DOHH2 (cell line): ENCODE data around the gene PPP1R12A.

Experiments used
- H3F3A ChIP-seq: fragments of 200-600 bp; sonication (generic), shearing (Covaris generic); 2 replicates; pipeline ENCODE4 v1.6.0; 2016; ENCODE audit warnings: antibody characterized with exemption, mild to moderate bottlenecking; ENCODE audit not compliant: control insufficient read depth, insufficient read depth
- H3K27ac ChIP-seq: fragments of 200-600 bp; sonication (generic); 2 replicates; pipeline ENCODE4 v1.5.1; 2014; ENCODE audit warnings: low read depth, mild to moderate bottlenecking, low read length, moderate library complexity
- H3K27me3 ChIP-seq: fragments of 200-600 bp; sonication (generic); 2 replicates; pipeline ENCODE4 v1.6.1; 2014; ENCODE audit warnings: mild to moderate bottlenecking, low read length, mixed read lengths; ENCODE audit not compliant: control insufficient read depth
- H3K36me3 ChIP-seq: fragments of 200-600 bp; sonication (generic); 2 replicates; pipeline ENCODE4 v1.6.1; 2014; ENCODE audit warnings: mild to moderate bottlenecking, low read length, moderate library complexity, mixed read lengths; ENCODE audit not compliant: control insufficient read depth
- H3K4me1 ChIP-seq: fragments of 200-600 bp; sonication (generic); 2 replicates; pipeline ENCODE4 v1.6.1; 2014; ENCODE audit warnings: mild to moderate bottlenecking, low read length, mixed read lengths; ENCODE audit not compliant: control insufficient read depth
- H3K4me2 ChIP-seq: fragments of 200-600 bp; sonication (generic); 2 replicates; pipeline ENCODE4 v1.6.0; 2014; ENCODE audit warnings: mild to moderate bottlenecking, low read length, moderate library complexity
- H3K4me3 ChIP-seq: fragments of 200-600 bp; sonication (generic); 2 replicates; pipeline ENCODE4 v1.5.1; 2014; ENCODE audit warnings: mild to moderate bottlenecking, low read length, mixed read lengths
- H3K79me2 ChIP-seq: fragments of 200-600 bp; sonication (generic); 2 replicates; pipeline ENCODE4 v1.6.1; 2014; ENCODE audit warnings: mild to moderate bottlenecking, low read length, mixed read lengths; ENCODE audit not compliant: control insufficient read depth
- H3K9me2 ChIP-seq: fragments of 200-600 bp; sonication (generic); replicated peaks from 2 replicates; pipeline ENCODE4 v1.6.1; 2014; ENCODE audit warnings: mild to moderate bottlenecking, low read length, mixed read lengths; ENCODE audit not compliant: control insufficient read depth
- H3K9me3 ChIP-seq: fragments of 200-600 bp; sonication (generic); 2 replicates; pipeline ENCODE4 v1.6.1; 2014; ENCODE audit warnings: antibody characterized with exemption, low read length, mixed read lengths; ENCODE audit not compliant: control insufficient read depth, insufficient read depth
- H4K20me1 ChIP-seq: fragments of 200-600 bp; sonication (generic); 2 replicates; pipeline ENCODE4 v1.6.0; 2014; ENCODE audit warnings: low read depth, mild to moderate bottlenecking, antibody characterized with exemption, low read length, moderate library complexity; ENCODE audit not compliant: control insufficient read depth, insufficient read depth
- CTCF ChIP-seq: fragments of 200-600 bp; sonication (generic); IDR thresholded peaks from one replicate; pipeline ENCODE4 v1.5.1; 2014; ENCODE audit warnings: antibody characterized with exemption, mild to moderate bottlenecking, low read depth, low read length; ENCODE audit not compliant: poor library complexity, severe bottlenecking
- EZH2phosphoT487 ChIP-seq: fragments of 200-600 bp; sonication (generic); IDR thresholded peaks from 2 replicates; pipeline ENCODE4 v1.6.1; 2017; ENCODE audit warnings: borderline replicate concordance, mild to moderate bottlenecking, antibody characterized with exemption, low read length, moderate library complexity, mixed read lengths

PPP1R12A gene

GRCh38 chr12:79901506-79901905 is 33.4 kb downstream of the PPP1R12A start:
- Histone ChIP-seq H3K27ac (no peak overlapping the region), H3K79me2 (peaks cover 96% of the 10 kb centered on the region), H3K4me1 (no peaks in the 10 kb centered on the region), H3K36me3 (no peaks in the 10 kb centered on the region), H3K4me2 (no peak overlapping the region), H3K27me3 (no peaks in the 10 kb centered on the region), H4K20me1 (peaks cover 18% of the 10 kb centered on the region), H3F3A (no peaks in the 10 kb centered on the region), H3K9me2 (no peaks in the 10 kb centered on the region), H3K9me3 (no peaks in the 10 kb centered on the region), H3K4me3 (no peak overlapping the region)
- TF ChIP-seq CTCF (no peak), EZH2phosphoT487 (no peak)

- peaks cover 97% of the 10 kb centered on the region for H3K79me2 ChIP-seq
- no peak overlapping the region for H3K4me3 ChIP-seq
- H4K20me1 ChIP-seq = peaks cover 17% of the 10 kb centered on the region
- no peaks in the 10 kb centered on the region for H3K27me3 ChIP-seq
- no peaks in the 10 kb centered on the region for H3K4me1 ChIP-seq
- no peaks in the 10 kb centered on the region for H3K9me2 ChIP-seq
- TF ChIP-seq CTCF (no peak), EZH2phosphoT487 (no peak)
- H3F3A ChIP-seq = no peaks in the 10 kb centered on the region
- H3K4me2 ChIP-seq = no peak overlapping the region
- H3K9me3 ChIP-seq = no peaks in the 10 kb centered on the region
- no peaks in the 10 kb centered on the region for H3K36me3 ChIP-seq
- no peak overlapping the region for H3K27ac ChIP-seq
Measured at GRCh38 chr12:79900951-79901350, 33.9 kb downstream of the PPP1R12A start.

- no peak overlapping the region for H3K27ac ChIP-seq
- H3K4me2 ChIP-seq = no peak overlapping the region
- no peaks in the 10 kb centered on the region for H3K4me1 ChIP-seq
- H4K20me1 ChIP-seq = peaks cover 13% of the 10 kb centered on the region
- H3K9me3 ChIP-seq = no peaks in the 10 kb centered on the region
- no peaks in the 10 kb centered on the region for H3K36me3 ChIP-seq
- TF ChIP-seq EZH2phosphoT487 (no peak), CTCF (no peak)
- H3K4me3 ChIP-seq = no peak overlapping the region
- H3K9me2 ChIP-seq = no peaks in the 10 kb centered on the region
- no peaks in the 10 kb centered on the region for H3F3A ChIP-seq
- H3K27me3 ChIP-seq = no peaks in the 10 kb centered on the region
- H3K79me2 ChIP-seq = peaks cover 96% of the 10 kb centered on the region
Measured at GRCh38 chr12:79900199-79900598, 34.7 kb downstream of the PPP1R12A start.

DNA sequence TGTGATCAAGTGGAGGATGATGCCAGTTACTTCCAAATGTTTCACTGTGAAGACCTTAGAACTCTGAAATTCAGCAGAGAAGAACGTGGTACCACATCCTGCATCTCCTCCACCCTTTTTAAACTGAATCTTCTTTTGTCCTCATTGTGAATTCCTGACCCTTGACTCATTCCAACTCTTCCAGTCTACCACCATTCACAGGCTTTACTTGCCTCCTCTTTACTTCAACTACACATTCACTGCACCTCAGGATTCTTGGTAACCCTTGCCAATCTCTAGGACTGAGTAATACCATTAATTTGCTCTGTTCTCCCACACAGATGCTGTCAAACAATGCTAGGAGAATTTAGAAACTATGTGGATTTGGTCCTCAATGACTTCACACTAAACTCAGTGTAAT is 37.3 kb downstream of the PPP1R12A start:
- TF ChIP-seq CTCF (no peak), EZH2phosphoT487 (no peak)
- Histone ChIP-seq H3F3A (no peaks in the 10 kb centered on the region), H3K4me1 (no peaks in the 10 kb centered on the region; the same call in 1 of the 2 replicates), H3K36me3 (no peaks in the 10 kb centered on the region; the same call in 1 of the 2 replicates), H3K27ac (no peak overlapping the region), H3K9me3 (no peaks in the 10 kb centered on the region), H3K79me2 (peaks cover 94% of the 10 kb centered on the region), H3K9me2 (no peaks in the 10 kb centered on the region), H4K20me1 (peaks cover 13% of the 10 kb centered on the region), H3K4me2 (no peak overlapping the region), H3K27me3 (no peaks in the 10 kb centered on the region), H3K4me3 (no peak overlapping the region)
